Measurements from ENCODE around the gene ZNF496. TPM values are rescaled to one million over a fixed set of nuclear protein-coding genes. Genes with fewer than 3 reads are reported as not detected.
"Not testable (repeated sequence)": the region's sequence is repeated elsewhere in the genome, so short reads cannot be mapped to it uniquely, and the experiment has no call there.

The ZNF496 gene
- total and polyA plus RNA-seq, 2 experiments from 2014 or later = 18.8 to 108 TPM

- Histone ChIP-seq H3K27me3 (no peaks in the 10 kb centered on the region), H3K27ac (no peak overlapping the region), H3K9me3 (ENCODE audit: low read depth) (no peaks in the 10 kb centered on the region), H3K4me1 (ENCODE audit: low read depth) (no peaks in the 10 kb centered on the region), H3K36me3 (no peaks in the 10 kb centered on the region), H3K4me3 (no peak overlapping the region)
- TF ChIP-seq CTCF (IDR thresholded peaks at IDR 0.05; ENCODE audit: low read depth, low read length) = no peak
- no peak for DNase-seq (ENCODE audit: low read depth in 1 of 2, low spot score in 1 of 2)
Observed at GRCh38 chr1:247266053-247266452, 65.6 kb downstream of the ZNF496 start.

GRCh38 chr1:247255772-247256171, 75.9 kb downstream of the ZNF496 start, which contains the start of gene VN1R5:
Gene VN1R5 (plus strand): TSS chr1:247256072.
- H3K27me3 ChIP-seq; H3K4me1 ChIP-seq (ENCODE audit: low read depth); H3K36me3 ChIP-seq; H3K27ac ChIP-seq; DNase-seq (ENCODE audit: low read depth in 1 of 2, low spot score in 1 of 2); H3K4me3 ChIP-seq; H3K9me3 ChIP-seq (ENCODE audit: low read depth): not testable (repeated sequence)

- no peaks in the 10 kb centered on the region for H3K36me3 ChIP-seq
- no peak for TF ChIP-seq CTCF (IDR thresholded peaks at IDR 0.05; ENCODE audit: low read depth, low read length)
- H3K4me3 ChIP-seq = no peak overlapping the region
- H3K27ac ChIP-seq = no peak overlapping the region
- H3K9me3 ChIP-seq (ENCODE audit: low read depth) = no peaks in the 10 kb centered on the region
- no peaks in the 10 kb centered on the region for H3K4me1 ChIP-seq (ENCODE audit: low read depth)
- no peaks in the 10 kb centered on the region for H3K27me3 ChIP-seq
- DNase-seq (ENCODE audit: low read depth in 1 of 2, low spot score in 1 of 2) = no peak
Observed at GRCh38 chr1:247247568-247247967, 84.1 kb downstream of the ZNF496 start.

Other genes starting within 250 kb of the ZNF496 start
- 14.6 and 23.2 TPM in 2 replicates for gene ZNF669, start 227.5 kb downstream of the ZNF496 start, total RNA-seq
- 4.4 and 5.0 TPM in 2 replicates for gene ZNF669, start 227.5 kb downstream of the ZNF496 start, polyA plus RNA-seq
- 52.6 and 53.9 TPM in 2 replicates for gene ZNF124, start 159.8 kb downstream of the ZNF496 start, total RNA-seq
- gene ZNF124, start 159.8 kb downstream of the ZNF496 start, polyA plus RNA-seq = 8.0 and 8.2 TPM in 2 replicates
- not detected in 2 replicates for gene VN1R5, start 75.8 kb downstream of the ZNF496 start, total RNA-seq
- gene VN1R5, start 75.8 kb downstream of the ZNF496 start, polyA plus RNA-seq = not detected in 2 replicates
- gene NLRP3, start 84.3 kb upstream of the ZNF496 start, total RNA-seq = 0.39 and 1.5 TPM in 2 replicates
- not detected in 2 replicates for gene NLRP3, start 84.3 kb upstream of the ZNF496 start, polyA plus RNA-seq
- not detected in 2 replicates for gene OR2B11, start 126.2 kb upstream of the ZNF496 start, total RNA-seq
- not detected in 2 replicates for gene OR2B11, start 126.2 kb upstream of the ZNF496 start, polyA plus RNA-seq
- gene OR2C3, start 204.6 kb upstream of the ZNF496 start, total RNA-seq = not detected in 2 replicates
- gene OR2C3, start 204.6 kb upstream of the ZNF496 start, polyA plus RNA-seq = not detected in 2 replicates
- gene GCSAML, start 217.3 kb upstream of the ZNF496 start, total RNA-seq = not detected in 2 replicates
- not detected in 2 replicates for gene GCSAML, start 217.3 kb upstream of the ZNF496 start, polyA plus RNA-seq